Activated CD8-positive, alpha-beta memory T cell treated with anti-CD3 and anti-CD28 coated beads, Interleukin-2, amount 50 U/mL, for 1 hour (primary cell): ENCODE data around the gene HTR3D.
"Not testable (repeated sequence)": the region's sequence is repeated elsewhere in the genome, so short reads cannot be mapped to it uniquely, and the experiment has no call there.

Experiments
- DNase-seq: peaks from one replicate; pipeline ENCODE4 v3.0.0-alpha.2; 2020; ENCODE audit errors: extremely low read depth

Gene HTR3D

DNA sequence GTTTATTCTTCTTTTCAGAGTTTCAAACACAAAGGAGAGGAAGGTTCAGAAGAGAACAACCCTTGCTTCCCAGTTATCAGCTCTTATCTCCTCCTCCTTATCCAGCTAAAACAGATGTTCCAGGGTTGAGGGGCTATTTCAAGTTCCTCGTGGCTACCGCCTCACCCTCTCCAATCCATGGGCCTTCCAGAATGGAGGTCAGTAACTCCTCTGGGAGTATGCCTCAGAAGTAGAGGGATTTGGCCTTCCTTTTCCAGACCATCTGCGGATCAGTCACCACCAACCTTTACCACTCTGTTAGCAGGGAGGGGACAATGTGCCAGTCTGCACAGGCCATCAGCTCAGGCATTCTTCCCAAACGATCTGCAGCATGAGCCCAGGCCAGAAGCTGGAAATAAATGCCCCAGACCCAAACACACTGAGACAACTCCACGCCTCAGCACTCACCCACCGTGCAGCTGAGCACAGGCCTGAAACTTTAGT, 36.1 kb downstream of the HTR3D start:
- no peak for DNase-seq

DNA sequence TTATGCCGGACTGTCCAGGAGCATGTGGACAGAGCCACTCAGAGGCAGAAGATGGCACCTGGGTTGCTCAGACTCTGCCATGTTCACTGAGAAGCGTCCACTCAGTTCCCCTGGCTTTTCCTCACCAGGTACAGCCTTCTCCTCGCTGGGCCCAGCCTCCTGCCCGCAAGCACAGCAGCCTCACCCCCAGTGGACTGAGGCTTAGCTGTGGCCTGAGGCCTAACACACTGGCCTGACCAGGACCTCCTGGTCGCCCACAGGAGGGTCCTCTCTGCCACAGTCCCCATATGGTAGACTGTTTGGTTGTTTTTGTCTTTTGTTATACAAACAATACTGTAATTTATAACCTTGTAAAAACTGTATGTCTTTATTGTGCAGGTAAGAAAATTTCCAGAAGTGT, 36.8 kb downstream of the HTR3D start:
- no peak for DNase-seq

DNA sequence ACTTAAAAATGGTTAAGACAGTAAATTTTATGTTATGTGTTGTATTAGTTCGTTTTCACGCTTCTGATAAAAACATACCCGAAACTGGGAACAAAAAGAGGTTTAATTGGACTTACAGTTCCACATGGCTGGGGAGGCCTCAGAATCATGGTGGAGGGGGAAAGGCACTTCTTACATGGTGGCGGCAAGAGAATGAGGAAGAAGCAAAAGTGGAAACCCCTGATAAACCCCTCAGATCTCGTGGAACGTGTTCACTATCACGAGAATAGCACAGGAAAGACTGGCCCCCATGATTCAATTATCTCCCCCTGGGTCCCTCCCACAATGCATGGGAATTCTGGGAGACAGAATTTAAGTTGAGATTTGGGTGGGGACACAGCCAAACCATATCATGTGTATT, 39.6 kb downstream of the HTR3D start:
- not testable (repeated sequence) for DNase-seq

DNA sequence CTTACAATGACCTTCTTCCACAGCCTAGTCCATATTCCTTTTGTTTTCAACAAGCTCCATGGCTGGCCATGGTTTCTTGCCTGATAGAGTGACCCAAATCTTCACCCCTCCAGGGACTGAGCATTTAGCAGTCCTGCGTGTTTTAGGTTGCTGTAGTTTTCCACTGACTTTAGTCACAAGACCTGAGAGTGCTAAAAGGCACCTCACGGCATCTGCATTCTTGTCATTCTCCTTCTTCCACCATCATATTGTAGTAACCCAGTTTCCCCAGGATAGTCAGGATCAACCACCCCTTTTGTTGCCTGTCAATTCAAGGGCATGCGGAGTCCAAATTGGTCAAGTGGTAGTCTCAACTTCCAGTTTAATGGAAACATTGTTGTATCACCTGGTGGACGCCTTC, 42.1 kb downstream of the HTR3D start:
- no peak for DNase-seq

DNA sequence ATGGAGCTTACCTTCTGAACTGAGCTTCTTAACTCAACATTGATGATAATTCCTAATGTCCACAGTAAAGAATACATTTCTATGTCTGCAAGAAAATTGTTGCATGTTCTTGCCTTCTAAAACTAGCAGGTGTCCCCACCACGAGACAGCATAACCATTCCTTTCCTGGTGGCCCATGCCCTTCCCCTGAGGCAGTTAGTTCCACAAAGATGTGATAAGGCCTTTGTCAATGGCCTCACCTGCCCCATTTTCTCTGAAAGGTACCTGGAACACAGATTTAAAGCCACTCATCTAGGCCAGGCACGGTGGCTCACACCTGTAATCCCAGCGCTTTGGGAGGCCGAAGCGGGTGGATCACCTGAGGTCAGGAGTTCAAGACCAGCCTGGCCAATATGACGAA, 44.4 kb downstream of the HTR3D start:
- DNase-seq: no peak

DNA sequence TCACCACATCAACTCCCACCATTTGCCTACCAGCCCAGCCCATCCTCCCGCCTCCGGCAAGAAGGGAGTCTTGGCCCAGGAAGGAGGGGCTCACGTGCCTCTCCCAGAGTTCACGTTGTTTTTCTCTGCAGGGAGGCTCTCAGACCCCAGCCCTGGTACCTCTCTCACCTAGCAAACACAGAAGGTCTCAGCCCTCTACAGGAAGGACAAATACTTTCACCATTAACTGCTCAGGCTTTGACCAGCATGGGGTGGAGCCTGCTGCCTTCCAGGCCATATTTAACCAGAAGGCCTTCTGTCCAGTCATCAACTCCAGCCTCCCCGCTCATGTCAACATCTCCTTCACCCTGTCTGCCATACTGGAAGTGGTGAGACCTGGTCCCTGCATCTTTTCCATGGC, 46.3 kb downstream of the HTR3D start:
- no peak for DNase-seq

DNA sequence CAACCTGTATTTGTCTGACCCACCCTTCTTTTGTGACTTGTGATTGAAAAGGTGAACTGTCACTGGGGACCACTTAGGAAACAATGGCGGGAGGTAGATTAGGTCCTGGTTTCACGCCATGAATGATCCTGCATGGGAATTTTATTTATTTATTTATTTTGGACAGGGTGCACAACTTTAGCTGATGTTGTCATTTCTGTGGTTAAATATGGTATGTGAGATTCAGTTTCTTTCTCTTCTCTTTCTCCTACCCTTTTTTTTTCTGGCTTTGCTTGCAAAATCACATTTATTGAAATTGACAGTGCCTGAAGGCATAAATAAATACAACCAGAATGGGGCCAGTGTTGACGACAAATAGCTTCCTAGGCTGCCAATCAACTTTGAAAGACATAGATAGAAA, 47.3 kb downstream of the HTR3D start:
- no peak for DNase-seq

DNA sequence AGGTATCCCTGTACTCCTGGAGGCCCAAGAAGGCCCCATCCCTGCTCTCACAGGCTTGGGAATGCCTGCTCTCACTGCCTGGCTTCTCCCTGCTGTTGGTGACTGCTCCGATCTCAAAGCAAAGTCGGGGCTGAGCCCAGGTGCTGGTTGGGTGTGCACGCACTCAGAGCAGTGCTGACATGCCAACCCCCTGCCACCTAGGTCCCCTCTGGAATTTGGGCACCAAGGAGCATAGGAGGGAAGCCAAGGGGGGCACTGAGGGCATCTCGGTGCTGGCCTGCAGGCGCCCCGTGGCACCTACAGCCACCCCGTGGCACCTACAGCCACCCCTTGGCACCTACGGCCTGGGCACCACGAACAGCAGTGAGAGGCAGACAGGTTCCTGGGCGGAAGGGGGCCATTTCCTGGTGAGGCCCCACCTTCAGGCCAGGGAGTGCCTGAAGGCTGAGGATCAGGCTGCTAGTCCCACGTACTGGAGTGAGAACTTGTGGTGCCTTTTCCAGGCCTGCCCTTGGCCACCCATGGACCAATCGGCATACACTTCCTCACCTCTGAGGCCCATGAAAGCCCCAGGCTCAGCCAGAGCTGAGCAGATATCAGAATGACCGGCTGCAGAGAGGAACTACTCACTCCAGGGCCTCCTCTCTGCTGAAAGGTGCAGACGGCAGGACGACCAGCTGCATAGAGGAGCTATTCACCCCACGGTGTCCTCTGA, 49.7 kb downstream of the HTR3D start:
- no peak for DNase-seq

DNA sequence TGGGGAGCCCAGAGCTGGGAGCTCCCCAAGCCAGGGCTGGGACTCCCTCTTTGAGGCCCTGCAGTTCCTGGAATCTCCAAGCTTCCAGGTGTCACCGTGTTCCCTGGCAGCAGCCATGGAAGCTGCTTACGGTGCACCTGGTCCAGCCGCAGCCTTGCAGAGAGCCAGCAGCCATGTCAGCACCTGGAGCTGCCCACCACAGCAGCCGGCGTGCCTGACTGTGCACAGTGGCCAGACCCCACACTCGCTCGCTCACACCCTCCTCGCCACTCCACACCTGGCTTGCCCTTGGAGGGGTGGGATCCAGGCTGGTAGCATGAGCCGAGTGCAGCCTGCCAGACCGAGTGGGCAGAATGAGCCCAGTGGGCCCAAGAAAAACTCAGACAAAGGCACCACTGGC, 50.5 kb downstream of the HTR3D start:
- DNase-seq: no peak

DNA sequence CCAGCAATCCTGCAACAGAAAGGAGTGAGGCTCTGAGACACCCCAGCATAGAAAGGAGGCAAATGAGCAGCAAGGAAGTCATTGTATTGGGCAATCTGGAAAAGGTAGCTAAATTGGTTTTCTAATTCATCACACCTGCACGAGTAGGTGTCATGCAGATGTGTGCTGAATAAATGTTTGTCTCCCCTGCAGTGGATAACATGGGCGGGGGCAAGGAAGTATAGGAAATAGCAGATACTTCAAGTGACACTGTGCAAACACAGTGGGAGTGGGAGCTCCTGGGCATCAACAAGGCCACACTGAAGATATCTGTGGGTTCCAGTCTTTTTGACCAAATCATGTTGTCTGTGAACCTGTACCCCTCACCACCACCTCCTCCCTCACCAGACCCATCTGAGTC, 50.9 kb downstream of the HTR3D start:
- DNase-seq: no peak

DNA sequence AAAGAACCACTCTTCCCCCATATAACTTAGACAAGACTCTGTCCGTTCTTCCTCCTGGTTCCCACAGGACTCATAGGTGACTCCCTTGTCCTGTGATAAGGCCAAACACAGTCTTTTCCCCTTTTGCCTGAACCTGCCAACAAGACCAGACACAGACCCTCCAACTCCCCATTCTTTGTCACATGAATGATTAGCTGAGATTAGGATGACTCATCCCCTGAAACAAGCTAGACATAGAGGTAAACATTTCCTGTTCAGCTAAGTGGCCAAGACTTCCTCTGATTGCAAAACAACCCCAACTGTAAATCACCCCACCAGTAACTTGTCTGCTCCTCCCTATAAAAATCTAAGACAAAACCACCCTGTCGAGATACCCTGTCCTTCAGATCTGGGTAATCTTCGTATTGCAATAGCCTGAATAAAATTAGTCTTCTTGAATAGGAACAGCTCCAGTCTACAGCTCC, 53.9 kb downstream of the HTR3D start:
- no peak for DNase-seq
